ENCODE measurements around the gene CEP290.

CEP290 gene

DNA sequence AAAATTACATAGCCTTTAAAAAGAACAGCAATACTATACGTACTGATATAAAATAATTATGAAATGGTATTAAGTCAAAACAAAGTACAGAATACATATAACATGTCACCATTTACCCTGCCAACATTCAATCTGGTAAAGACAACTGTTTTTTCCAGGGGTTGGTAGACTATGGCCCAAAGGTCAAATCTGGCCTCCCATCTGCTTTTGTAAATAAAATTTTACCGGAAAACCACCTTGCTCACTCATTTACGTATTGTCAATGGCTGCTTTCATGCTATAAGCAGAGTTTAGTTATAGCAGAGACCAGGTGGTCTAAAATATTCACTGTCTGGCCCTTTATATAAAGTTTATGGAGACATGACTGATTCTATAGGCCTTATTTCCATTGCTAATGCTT, 14.0 kb downstream of the CEP290 start:
- TF ChIP-seq, protein P1, sequence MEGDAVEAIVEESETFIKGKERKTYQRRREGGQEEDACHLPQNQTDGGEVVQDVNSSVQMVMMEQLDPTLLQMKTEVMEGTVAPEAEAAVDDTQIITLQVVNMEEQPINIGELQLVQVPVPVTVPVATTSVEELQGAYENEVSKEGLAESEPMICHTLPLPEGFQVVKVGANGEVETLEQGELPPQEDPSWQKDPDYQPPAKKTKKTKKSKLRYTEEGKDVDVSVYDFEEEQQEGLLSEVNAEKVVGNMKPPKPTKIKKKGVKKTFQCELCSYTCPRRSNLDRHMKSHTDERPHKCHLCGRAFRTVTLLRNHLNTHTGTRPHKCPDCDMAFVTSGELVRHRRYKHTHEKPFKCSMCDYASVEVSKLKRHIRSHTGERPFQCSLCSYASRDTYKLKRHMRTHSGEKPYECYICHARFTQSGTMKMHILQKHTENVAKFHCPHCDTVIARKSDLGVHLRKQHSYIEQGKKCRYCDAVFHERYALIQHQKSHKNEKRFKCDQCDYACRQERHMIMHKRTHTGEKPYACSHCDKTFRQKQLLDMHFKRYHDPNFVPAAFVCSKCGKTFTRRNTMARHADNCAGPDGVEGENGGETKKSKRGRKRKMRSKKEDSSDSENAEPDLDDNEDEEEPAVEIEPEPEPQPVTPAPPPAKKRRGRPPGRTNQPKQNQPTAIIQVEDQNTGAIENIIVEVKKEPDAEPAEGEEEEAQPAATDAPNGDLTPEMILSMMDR (IDR thresholded peaks at IDR 0.05; ENCODE audit: low read depth, low read length, missing control alignments): no peak
- no peak overlapping the region for H3K4me3 ChIP-seq (ENCODE audit: low read depth, low read length)
- in situ Hi-C loops (cut with HindIII; ENCODE audit: low sequenced_read_pairs): no loop called here
- DNase-seq (ENCODE audit: low read depth): no peak

DNA sequence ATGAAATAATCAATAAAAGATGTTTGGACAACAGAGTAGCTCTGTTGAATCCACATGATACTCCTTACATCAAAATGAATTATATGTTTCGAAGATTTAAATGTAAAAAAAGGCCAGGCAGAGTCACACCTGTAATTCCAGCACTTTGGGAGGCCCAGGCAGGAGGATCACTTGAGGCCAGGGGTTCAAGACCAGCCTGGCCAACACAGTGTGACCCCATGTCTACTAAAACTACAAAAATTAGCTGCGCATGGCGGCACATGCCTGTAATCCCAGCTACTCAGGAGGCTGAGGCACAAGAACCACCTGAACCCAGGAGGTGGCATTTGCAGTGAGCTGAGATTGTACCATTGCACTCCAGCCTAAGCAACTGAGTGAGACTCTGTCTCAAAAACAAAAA, 14.8 kb downstream of the CEP290 start:
- no peak overlapping the region for H3K4me3 ChIP-seq (ENCODE audit: low read depth, low read length)
- no peak for DNase-seq (ENCODE audit: low read depth)
- in situ Hi-C loops (cut with HindIII; ENCODE audit: low sequenced_read_pairs): no loop called here
- TF ChIP-seq, protein P1 (IDR thresholded peaks at IDR 0.05; ENCODE audit: low read depth, low read length, missing control alignments): no peak

DNA sequence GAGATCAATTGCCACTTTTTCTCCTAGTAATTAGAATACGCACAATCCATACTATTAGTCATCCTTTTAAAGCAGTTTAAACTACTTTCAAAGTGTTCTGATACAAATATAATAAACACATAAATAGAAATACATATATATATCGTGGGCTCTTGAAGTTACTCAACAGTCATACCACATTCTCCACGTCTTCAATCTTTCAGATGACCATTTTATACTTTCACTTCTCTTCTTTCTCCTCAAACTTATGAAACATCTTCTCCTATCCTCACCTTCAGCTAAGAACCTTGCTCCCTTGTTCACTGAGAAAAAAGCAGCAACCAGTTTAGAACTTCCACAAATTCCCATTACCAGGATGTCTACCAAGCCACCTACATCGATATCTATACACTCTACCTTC, 19.2 kb downstream of the CEP290 start:
- H3K4me3 ChIP-seq (ENCODE audit: low read depth, low read length): no peak overlapping the region
- TF ChIP-seq, protein P1 (IDR thresholded peaks at IDR 0.05; ENCODE audit: low read depth, low read length, missing control alignments): no peak
- in situ Hi-C loops (cut with HindIII; ENCODE audit: low sequenced_read_pairs): no loop called here
- DNase-seq (ENCODE audit: low read depth): no peak

DNA sequence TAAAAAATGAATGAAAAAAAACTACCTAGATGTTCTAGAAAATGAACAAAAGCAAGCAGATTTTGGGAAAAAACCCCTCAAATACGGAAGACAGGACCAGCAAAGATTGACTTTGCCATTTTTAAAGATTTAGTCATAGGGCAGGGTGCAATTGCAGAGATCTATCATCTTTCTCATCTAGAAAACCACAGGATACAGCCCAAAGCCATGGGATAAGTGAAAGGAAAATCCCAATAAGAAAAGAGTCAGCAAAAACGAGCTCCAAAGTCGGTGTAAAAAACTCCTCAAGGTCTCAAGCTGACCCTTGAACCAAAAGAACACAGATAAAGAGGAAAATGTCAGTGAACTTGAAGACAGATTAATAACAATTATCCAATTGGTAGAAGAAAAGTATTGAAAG, 28.0 kb downstream of the CEP290 start:
- DNase-seq (ENCODE audit: low read depth): no peak
- no peak overlapping the region for H3K4me3 ChIP-seq (ENCODE audit: low read depth, low read length)
- TF ChIP-seq, protein P1 (IDR thresholded peaks at IDR 0.05; ENCODE audit: low read depth, low read length, missing control alignments): no peak
- in situ Hi-C loops (cut with HindIII; ENCODE audit: low sequenced_read_pairs): no loop called here

GRCh38 chr12:88111074-88111652, 30.7 kb downstream of the CEP290 start:
- DNase-seq (ENCODE audit: low read depth): peak; percentile 44
- in situ Hi-C loops (cut with HindIII; ENCODE audit: low sequenced_read_pairs): no loop called here
- H3K4me3 ChIP-seq (ENCODE audit: low read depth, low read length): no peak overlapping the region
- TF ChIP-seq, protein P1 (IDR thresholded peaks at IDR 0.05; ENCODE audit: low read depth, low read length, missing control alignments): peak; percentile 6

- in situ Hi-C loops (cut with HindIII; ENCODE audit: low sequenced_read_pairs): no loop called here
- no peak overlapping the region for H3K4me3 ChIP-seq (ENCODE audit: low read depth, low read length)
- TF ChIP-seq, protein P1 (IDR thresholded peaks at IDR 0.05; ENCODE audit: low read depth, low read length, missing control alignments): no peak
- DNase-seq (ENCODE audit: low read depth): no peak
Observed at GRCh38 chr12:88108021-88108420, 33.9 kb downstream of the CEP290 start.
